ENCODE results near the gene CLDN5.

- no peak for TF ChIP-seq REST (IDR thresholded peaks at IDR 0.05; ENCODE audit: insufficient replicate concordance, low read depth)
- TF ChIP-seq CTCF (IDR thresholded peaks at IDR 0.05; ENCODE audit: insufficient read depth, low read length): no peak
- TF ChIP-seq POLR2AphosphoS5 (IDR thresholded peaks at IDR 0.05; ENCODE audit: low read depth): no peak
- TF ChIP-seq GABPA (IDR thresholded peaks at IDR 0.05; ENCODE audit: low read depth): no peak
- no peak for TF ChIP-seq SPI1 (IDR thresholded peaks at IDR 0.05; ENCODE audit: borderline replicate concordance, low read depth)
Observed at GRCh38 chr22:19494001-19494560, 30.1 kb downstream of the CLDN5 start.
